ENCODE measurements around the gene BCOR.
A peak's percentile ranks its signal among the peaks of the same experiment; 100 is the strongest.

BCOR gene

DNA sequence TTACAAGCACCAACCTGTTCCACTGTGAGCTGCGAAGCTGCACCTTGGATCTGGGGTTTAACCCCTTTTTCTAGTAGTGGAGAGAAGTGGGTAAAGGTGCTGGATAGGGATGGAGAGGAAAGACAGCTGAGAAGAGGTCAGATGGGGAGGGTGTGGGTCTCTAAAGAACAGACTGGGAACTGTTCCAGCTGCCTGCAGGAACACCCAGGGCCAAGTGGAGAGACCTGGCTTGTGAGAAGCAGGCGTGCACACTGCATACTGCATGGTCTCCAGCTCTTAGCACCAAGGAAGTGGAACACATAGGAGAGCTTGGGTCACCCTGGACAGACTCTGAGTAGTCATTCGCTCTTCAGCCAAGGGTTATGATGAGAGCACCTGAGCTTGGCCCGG lies 16.1 kb downstream of the BCOR start:
- Histone ChIP-seq H3K4me3 (ENCODE audit: low read depth, low read length) (no peak overlapping the region), H3K36me3 (peaks cover 44% of the 10 kb centered on the region), H3K9me3 (ENCODE audit: severe bottlenecking) (no peaks in the 10 kb centered on the region), H3K27me3 (ENCODE audit: insufficient read depth, low read depth, severe bottlenecking) (peaks cover 79% of the 10 kb centered on the region), H3K27ac (no peak overlapping the region)
- DNase-seq: no peak
- TF ChIP-seq, protein P1, sequence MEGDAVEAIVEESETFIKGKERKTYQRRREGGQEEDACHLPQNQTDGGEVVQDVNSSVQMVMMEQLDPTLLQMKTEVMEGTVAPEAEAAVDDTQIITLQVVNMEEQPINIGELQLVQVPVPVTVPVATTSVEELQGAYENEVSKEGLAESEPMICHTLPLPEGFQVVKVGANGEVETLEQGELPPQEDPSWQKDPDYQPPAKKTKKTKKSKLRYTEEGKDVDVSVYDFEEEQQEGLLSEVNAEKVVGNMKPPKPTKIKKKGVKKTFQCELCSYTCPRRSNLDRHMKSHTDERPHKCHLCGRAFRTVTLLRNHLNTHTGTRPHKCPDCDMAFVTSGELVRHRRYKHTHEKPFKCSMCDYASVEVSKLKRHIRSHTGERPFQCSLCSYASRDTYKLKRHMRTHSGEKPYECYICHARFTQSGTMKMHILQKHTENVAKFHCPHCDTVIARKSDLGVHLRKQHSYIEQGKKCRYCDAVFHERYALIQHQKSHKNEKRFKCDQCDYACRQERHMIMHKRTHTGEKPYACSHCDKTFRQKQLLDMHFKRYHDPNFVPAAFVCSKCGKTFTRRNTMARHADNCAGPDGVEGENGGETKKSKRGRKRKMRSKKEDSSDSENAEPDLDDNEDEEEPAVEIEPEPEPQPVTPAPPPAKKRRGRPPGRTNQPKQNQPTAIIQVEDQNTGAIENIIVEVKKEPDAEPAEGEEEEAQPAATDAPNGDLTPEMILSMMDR (IDR thresholded peaks at IDR 0.05; ENCODE audit: low read depth, low read length): no peak

DNA sequence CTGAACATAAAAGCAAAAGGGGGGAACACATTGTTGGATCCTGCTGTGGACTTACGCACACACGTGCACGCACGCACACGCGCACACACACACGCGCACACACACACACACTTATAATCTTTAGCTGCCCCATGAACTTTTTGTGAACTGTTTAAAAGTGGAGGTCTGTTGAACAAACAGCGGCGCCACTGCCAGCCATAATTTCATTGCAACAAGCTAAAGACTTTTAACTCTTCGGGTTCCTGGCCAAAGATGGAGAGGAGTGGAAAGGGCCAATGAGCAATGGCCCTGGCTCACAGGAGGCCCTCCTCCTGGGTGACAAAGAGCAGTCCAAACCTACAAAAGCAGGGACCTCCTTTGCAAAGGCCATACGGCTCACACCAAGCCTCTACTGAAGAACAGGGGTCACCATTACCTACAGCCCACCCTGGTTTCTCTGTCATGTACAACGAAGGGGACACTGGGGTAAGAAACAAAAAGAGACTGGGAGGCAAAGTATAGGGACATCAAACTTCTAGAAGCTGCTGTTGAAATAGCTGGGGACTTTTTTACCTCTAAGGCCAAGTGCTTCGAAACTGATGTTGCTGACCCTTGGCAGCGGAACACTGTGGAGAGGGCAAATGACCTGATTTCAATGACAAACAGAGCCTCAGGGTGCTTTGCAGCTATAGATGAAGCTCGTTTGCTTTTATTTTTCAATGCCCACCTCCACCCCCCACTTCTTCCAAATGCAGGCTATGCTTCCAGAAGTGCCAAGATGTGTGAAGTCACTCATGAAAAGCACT lies 16.7 kb downstream of the BCOR start:
- no peak for DNase-seq
- TF ChIP-seq, protein P1 (IDR thresholded peaks at IDR 0.05; ENCODE audit: low read depth, low read length): no peak
- Histone ChIP-seq H3K27me3 (ENCODE audit: insufficient read depth, low read depth, severe bottlenecking) (peaks cover 79% of the 10 kb centered on the region), H3K9me3 (ENCODE audit: severe bottlenecking) (no peaks in the 10 kb centered on the region), H3K4me3 (ENCODE audit: low read depth, low read length) (no peak overlapping the region), H3K36me3 (peaks cover 45% of the 10 kb centered on the region), H3K27ac (no peak overlapping the region)

DNA sequence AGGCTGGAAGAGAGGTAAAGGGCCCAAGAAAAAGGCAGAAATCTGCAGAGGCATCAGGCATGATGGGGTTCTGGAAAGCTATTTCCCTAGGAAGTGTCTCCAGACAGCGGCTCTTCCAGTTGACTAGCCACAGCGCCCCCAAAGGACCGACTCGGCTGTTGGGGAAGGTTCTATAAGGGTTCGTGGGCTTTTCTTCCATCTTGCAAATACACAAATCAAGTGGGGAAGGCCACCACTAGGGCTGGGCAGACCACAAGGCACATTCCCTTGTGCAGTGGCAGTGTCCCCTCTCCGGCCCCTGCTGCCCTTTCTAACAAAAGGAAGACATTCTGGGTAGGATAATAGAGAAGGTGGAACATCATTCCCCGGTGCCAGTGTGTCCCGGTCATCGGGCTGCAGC lies 18.2 kb downstream of the BCOR start:
- no peak for DNase-seq
- Histone ChIP-seq H3K27me3 (ENCODE audit: insufficient read depth, low read depth, severe bottlenecking) (peaks cover 80% of the 10 kb centered on the region), H3K9me3 (ENCODE audit: severe bottlenecking) (no peaks in the 10 kb centered on the region), H3K4me3 (ENCODE audit: low read depth, low read length) (no peak overlapping the region), H3K27ac (peak overlapping the region; percentile 37; the same call in 1 of the 2 replicates), H3K36me3 (peaks cover 52% of the 10 kb centered on the region)
- TF ChIP-seq, protein P1 (IDR thresholded peaks at IDR 0.05; ENCODE audit: low read depth, low read length): 0 out of 2 replicates have a peak, but pooled peaks have one; percentile 23

DNA sequence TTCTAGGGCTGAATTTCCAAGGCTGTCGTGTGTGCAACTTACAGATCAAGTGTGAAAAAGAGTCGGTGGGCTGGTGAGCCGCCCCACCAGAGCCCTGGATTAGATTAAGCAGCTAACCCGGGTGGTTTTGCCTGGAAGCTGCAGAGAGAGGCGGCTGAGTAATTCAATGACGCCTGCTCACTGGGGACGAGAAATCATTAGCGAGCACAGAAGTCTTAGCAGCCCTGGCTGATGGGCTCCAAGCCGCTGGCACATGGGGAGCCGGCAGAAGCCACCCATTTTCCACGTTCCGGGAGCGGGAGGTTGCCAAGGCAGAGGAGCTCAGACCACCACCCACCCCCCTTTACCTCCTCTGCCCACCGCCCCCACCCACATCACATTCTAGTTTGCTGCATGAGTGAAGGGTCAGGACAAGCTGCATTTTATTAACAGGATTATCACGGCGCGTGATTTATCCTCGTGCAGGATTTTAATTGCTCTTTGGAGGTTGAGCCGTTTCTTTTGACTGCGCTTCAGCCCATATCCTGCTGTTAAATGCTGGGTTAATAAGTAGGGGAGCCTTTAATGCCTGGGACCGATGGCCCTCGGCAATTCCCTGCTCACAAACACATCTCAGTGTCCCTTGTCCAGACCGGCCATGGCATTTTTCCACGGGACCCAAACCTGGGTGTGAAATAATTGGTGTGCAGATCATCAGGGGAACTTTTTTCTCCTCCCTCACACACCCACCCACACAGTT lies 19.1 kb downstream of the BCOR start:
- Histone ChIP-seq H3K4me3 (ENCODE audit: low read depth, low read length) (no peak overlapping the region), H3K9me3 (ENCODE audit: severe bottlenecking) (no peaks in the 10 kb centered on the region), H3K36me3 (peaks cover 61% of the 10 kb centered on the region), H3K27me3 (ENCODE audit: insufficient read depth, low read depth, severe bottlenecking) (peaks cover 81% of the 10 kb centered on the region), H3K27ac (peak overlapping the region; percentile 37)
- TF ChIP-seq, protein P1 (IDR thresholded peaks at IDR 0.05; ENCODE audit: low read depth, low read length): no peak
- DNase-seq: peak; percentile 44

DNA sequence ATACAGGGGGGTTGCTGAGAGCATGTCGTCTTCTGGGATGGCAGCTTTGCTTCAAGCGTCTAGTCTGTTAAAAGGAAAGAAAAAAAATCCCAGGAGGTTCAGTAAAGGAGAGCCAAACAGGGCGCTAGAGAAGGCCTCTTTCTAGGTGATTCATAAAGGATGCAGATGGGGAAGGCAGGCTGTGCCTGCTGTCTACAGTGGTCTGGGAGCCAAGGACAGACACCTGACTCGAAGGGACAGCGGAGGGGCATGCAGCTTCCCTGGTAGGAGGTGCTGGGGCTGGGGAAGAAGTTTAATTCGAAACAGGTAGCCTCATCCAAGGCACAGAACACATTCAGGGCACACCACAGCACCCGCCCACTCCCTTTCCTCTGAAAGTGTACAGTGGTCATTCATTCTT lies 19.9 kb downstream of the BCOR start:
- no peak overlapping the region for H3K27ac ChIP-seq
- no peak overlapping the region for H3K4me3 ChIP-seq (ENCODE audit: low read depth, low read length)
- no peak for DNase-seq
- H3K9me3 ChIP-seq (ENCODE audit: severe bottlenecking): no peaks in the 10 kb centered on the region
- TF ChIP-seq, protein P1 (IDR thresholded peaks at IDR 0.05; ENCODE audit: low read depth, low read length): no peak
- peaks cover 68% of the 10 kb centered on the region for H3K36me3 ChIP-seq
- peaks cover 78% of the 10 kb centered on the region for H3K27me3 ChIP-seq (ENCODE audit: insufficient read depth, low read depth, severe bottlenecking)

Measured in WERI-Rb-1 (cell line).